IgD-negative memory B cell (primary cell): ENCODE data around the gene TYRP1. TPM values are rescaled to one million over a fixed set of nuclear protein-coding genes. Genes with fewer than 3 reads are reported as not detected.
"Not testable (repeated sequence)": the region's sequence is repeated elsewhere in the genome, so short reads cannot be mapped to it uniquely, and the experiment has no call there.

ENCODE experiments used
- H3K27ac Mint-ChIP-seq, 3 donors: one replicate each; pipeline ENCODE4 v1.8.0; 2020 to 2022; ENCODE audit warnings: mild to moderate bottlenecking in 3 of 3, mixed read lengths in 3 of 3, moderate library complexity in 1 of 3
- H3K27me3 Mint-ChIP-seq: one replicate; pipeline ENCODE4 v1.8.0; 2021; ENCODE audit warnings: mixed read lengths
- H3K36me3 Mint-ChIP-seq: one replicate; pipeline ENCODE4 v1.8.0; 2020; ENCODE audit warnings: mild to moderate bottlenecking, mixed read lengths
- H3K4me1 Mint-ChIP-seq, 3 donors: one replicate each; pipeline ENCODE4 v1.8.0; 2020 to 2022; ENCODE audit warnings: mixed read lengths in 3 of 3, mild to moderate bottlenecking in 1 of 3
- H3K4me3 Mint-ChIP-seq, 4 donors: one replicate each; pipeline ENCODE4 v1.8.0; 2020 to 2022; ENCODE audit warnings: mild to moderate bottlenecking in 4 of 4, mixed read lengths in 4 of 4, moderate library complexity in 3 of 4
- H3K9me3 Mint-ChIP-seq, 3 donors: one replicate each; pipeline ENCODE4 v1.8.0; 2020 to 2021; ENCODE audit warnings: mixed read lengths in 3 of 3, mild to moderate bottlenecking in 1 of 3
- polyA plus RNA-seq: library from polyadenylated mRNA; unstranded; fragments of 300-500 nt; fragmentation: Illumina TruSeq; gene quantifications from one replicate; pipeline ENCODE4 v1.2.3, GENCODE V29; 2021

Gene TYRP1, protein sequence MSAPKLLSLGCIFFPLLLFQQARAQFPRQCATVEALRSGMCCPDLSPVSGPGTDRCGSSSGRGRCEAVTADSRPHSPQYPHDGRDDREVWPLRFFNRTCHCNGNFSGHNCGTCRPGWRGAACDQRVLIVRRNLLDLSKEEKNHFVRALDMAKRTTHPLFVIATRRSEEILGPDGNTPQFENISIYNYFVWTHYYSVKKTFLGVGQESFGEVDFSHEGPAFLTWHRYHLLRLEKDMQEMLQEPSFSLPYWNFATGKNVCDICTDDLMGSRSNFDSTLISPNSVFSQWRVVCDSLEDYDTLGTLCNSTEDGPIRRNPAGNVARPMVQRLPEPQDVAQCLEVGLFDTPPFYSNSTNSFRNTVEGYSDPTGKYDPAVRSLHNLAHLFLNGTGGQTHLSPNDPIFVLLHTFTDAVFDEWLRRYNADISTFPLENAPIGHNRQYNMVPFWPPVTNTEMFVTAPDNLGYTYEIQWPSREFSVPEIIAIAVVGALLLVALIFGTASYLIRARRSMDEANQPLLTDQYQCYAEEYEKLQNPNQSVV
- not detected for polyA plus RNA-seq

DNA sequence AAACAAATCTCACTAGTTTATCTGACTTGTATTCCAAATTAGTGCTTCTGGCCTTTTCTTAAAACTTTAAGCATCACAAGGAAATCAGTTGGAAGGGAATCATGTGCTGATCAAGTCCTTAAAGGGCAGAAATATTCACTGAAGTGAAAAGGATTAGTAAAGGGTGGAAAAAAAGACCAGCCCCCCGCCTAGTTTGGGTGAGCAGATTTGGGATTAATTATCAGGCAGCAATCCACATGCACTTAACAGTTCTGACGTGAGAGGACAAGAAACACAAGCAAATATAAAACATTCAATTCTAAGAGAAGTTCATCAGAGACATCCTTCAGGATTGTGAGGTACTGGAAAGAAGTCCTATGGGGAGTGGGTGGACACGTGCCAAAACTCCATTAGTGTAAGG lies at the start of gene TYRP1:
Gene TYRP1, plus strand, starts transcription at position 245 of the 400 bp plus-strand sequence. CDS start 612 bp downstream, outside the sequence.
- H3K4me1 Mint-ChIP-seq = peaks cover 0 to 1% (median 0%) of the 10 kb centered on the region in 3 donors
- H3K27me3 Mint-ChIP-seq = no peaks in the 10 kb centered on the region
- no peaks in the 10 kb centered on the region for H3K36me3 Mint-ChIP-seq
- H3K27ac Mint-ChIP-seq = no peak within 1 kb of the TSS
- H3K4me3 Mint-ChIP-seq = no peak within 1 kb of the TSS
- H3K9me3 Mint-ChIP-seq = peaks cover 0 to 6% (median 6%) of the 10 kb centered on the region in 3 donors

GRCh38 chr9:12643686-12644085 lies 49.5 kb upstream of the TYRP1 start:
- Mint-ChIP-seq H3K36me3 (no peaks in the 10 kb centered on the region), H3K27ac (no peak overlapping the region), H3K4me3 (no peak overlapping the region), H3K9me3 (peaks cover 0 to 2% (median 0%) of the 10 kb centered on the region in 3 donors), H3K4me1 (no peaks in the 10 kb centered on the region), H3K27me3 (no peaks in the 10 kb centered on the region)

DNA sequence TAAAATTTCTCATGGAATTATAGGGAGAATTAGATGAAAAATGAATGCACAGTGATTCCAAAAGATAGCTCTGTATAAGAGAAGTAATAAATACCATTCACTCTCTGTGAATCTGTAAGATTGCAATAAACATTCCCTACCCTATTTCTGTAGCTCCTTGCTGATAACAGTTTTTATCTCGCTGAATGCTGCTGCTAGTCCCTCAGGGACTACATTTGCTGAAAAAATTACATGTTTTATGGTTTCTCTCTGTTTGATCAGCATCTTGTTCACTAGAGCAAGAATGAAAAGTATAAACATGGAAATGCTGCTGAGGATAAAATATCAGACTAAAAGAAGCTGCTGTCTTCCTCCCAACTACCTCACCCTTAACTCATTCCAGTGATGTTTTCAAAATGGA lies 44.3 kb upstream of the TYRP1 start:
- Mint-ChIP-seq H3K36me3 (no peaks in the 10 kb centered on the region), H3K9me3 (peaks cover 0 to 4% (median 2%) of the 10 kb centered on the region in 3 donors), H3K27me3 (no peaks in the 10 kb centered on the region), H3K4me1 (no peaks in the 10 kb centered on the region), H3K4me3 (no peak overlapping the region), H3K27ac (no peak overlapping the region)

DNA sequence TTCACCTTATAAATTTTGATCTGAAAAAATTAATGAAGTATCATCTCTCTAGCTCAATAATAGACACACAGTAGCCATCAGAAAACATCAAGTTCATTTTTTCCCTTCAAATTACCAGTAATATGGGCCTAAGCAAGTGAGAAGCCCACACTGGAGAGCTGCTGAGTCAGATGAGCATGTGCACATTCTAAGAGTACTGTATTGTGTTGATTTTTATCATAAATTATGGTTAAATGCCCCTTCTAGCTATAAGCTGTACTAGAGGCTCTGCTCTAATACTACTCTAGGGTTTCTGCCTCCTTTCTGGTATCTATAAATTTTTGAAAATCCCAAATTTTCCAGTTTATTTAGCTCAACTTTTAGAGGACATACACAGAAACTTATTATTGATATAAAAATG lies 42.1 kb upstream of the TYRP1 start:
- Mint-ChIP-seq H3K4me3 (no peak overlapping the region), H3K27me3 (no peaks in the 10 kb centered on the region), H3K4me1 (no peaks in the 10 kb centered on the region)

DNA sequence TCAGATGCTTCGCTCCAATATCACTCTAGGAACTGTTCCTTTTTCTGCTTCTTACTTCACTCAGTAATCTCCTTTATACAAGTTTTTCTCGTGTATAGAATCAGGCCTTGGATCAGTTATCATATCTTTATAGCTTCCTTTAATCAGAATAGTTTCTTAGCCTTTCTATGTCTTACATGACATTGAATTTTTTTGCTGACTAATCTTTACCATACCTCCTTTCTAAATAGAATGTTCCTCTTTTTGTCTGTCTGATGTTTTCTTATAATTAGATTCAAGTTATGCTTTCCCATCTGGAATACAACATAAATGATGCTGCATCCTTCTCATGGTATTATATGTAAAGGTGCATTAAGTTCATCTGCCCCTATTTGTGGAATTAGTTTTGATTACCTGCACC lies 40.2 kb upstream of the TYRP1 start:
- peaks cover 2 to 16% (median 2%) of the 10 kb centered on the region in 3 donors for H3K9me3 Mint-ChIP-seq
- no peaks in the 10 kb centered on the region for H3K4me1 Mint-ChIP-seq
- no peaks in the 10 kb centered on the region for H3K36me3 Mint-ChIP-seq
- H3K4me3 Mint-ChIP-seq = no peak overlapping the region
- H3K27ac Mint-ChIP-seq = no peak overlapping the region
- H3K27me3 Mint-ChIP-seq = no peaks in the 10 kb centered on the region

More for the DNA sequence above, 42.1 kb upstream of the TYRP1 start:
- Mint-ChIP-seq H3K27ac (no peak overlapping the region), H3K9me3 (peaks cover 2 to 12% (median 3%) of the 10 kb centered on the region in 3 donors), H3K36me3 (no peaks in the 10 kb centered on the region)

DNA sequence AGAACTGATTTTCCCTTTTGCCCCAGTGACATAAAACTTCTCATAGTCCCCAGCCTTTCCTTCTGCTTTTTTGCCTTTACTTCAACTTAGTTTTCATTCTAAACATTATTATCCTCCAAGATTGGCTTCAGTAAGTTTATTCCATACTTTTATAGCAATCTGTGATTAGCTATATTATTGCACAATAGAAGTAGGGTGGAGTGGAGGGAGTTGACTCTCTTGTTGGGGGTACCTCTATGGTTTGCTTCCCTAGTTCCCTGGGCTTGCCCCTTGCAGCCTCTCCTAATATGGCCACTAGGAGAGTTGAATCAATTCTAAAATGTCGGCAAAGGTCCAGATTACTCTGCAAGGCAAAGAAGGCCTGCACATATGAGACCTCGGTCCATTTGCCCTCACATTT lies 36.4 kb upstream of the TYRP1 start:
- Mint-ChIP-seq H3K4me3 (no peak overlapping the region), H3K27me3 (no peaks in the 10 kb centered on the region), H3K27ac (no peak overlapping the region), H3K4me1 (no peaks in the 10 kb centered on the region), H3K36me3 (no peaks in the 10 kb centered on the region), H3K9me3 (peaks cover 2 to 28% (median 2%) of the 10 kb centered on the region in 3 donors)

GRCh38 chr9:12657233-12657632 lies 36.0 kb upstream of the TYRP1 start:
- H3K36me3 Mint-ChIP-seq = no peaks in the 10 kb centered on the region
- no peaks in the 10 kb centered on the region for H3K27me3 Mint-ChIP-seq
- no peak overlapping the region for H3K27ac Mint-ChIP-seq
- H3K4me1 Mint-ChIP-seq = no peaks in the 10 kb centered on the region
- H3K9me3 Mint-ChIP-seq = peaks cover 2 to 27% (median 2%) of the 10 kb centered on the region in 3 donors
- H3K4me3 Mint-ChIP-seq = no peak overlapping the region

GRCh38 chr9:12657998-12658397 lies 35.2 kb upstream of the TYRP1 start:
- H3K27ac Mint-ChIP-seq = no peak overlapping the region
- no peaks in the 10 kb centered on the region for H3K36me3 Mint-ChIP-seq
- H3K4me1 Mint-ChIP-seq = no peaks in the 10 kb centered on the region
- peaks cover 2 to 27% (median 2%) of the 10 kb centered on the region in 3 donors for H3K9me3 Mint-ChIP-seq
- no peak overlapping the region for H3K4me3 Mint-ChIP-seq
- no peaks in the 10 kb centered on the region for H3K27me3 Mint-ChIP-seq

DNA sequence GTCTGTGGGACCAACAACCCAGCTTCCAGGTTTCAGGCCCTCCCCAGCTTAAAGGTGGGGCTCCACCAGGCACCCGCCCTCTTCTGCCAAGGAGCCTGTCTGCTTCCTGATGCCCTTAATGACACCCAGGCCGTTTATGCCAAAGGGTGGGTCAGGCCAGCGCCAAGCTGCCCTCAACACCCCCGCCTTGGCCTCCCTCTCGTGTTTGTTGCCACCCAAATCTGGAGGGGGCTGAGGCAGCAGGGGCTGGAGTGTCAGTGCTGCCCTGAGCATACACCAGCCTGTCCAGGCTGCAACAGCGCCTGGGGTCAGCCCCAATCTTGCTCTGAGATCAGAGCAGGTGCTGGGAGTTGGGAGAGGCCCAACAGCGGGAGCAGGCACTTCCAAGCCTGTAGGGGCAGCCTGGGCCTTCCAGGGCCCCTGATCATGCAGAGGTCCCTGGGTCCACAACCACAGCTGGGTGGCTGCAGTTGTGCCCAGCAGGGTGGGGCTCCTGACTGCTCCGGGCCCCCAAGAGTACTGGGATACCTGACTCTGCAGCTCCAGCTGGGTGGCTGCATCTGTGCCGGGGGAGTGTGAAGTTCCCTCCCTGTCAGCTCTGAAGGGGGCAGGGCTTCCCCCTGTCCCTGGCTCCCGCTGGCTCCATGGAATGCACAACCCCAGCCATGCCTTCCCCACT lies 34.5 kb upstream of the TYRP1 start:
- Mint-ChIP-seq H3K27me3 (no peaks in the 10 kb centered on the region), H3K4me3 (no peak overlapping the region), H3K9me3 (peaks cover 2 to 29% (median 2%) of the 10 kb centered on the region in 3 donors), H3K27ac (no peak overlapping the region), H3K36me3 (no peaks in the 10 kb centered on the region), H3K4me1 (no peaks in the 10 kb centered on the region)

- Mint-ChIP-seq H3K9me3 (peaks cover under 1 to 33% (median 2%) of the 10 kb centered on the region in 3 donors), H3K4me1 (no peaks in the 10 kb centered on the region), H3K4me3 (no peak overlapping the region), H3K27me3 (no peaks in the 10 kb centered on the region), H3K27ac (no peak overlapping the region), H3K36me3 (no peaks in the 10 kb centered on the region)
These were observed 34.0 kb upstream of the TYRP1 start for GRCh38 chr9:12659220-12659619.

GRCh38 chr9:12666813-12667212 lies 26.4 kb upstream of the TYRP1 start:
- Mint-ChIP-seq H3K36me3 (no peaks in the 10 kb centered on the region), H3K27me3 (no peaks in the 10 kb centered on the region), H3K4me1 (peaks cover 0 to 1% (median 0%) of the 10 kb centered on the region in 3 donors), H3K9me3 (peaks cover 0 to 18% (median 3%) of the 10 kb centered on the region in 3 donors), H3K27ac (no peak overlapping the region), H3K4me3 (no peak overlapping the region)

DNA sequence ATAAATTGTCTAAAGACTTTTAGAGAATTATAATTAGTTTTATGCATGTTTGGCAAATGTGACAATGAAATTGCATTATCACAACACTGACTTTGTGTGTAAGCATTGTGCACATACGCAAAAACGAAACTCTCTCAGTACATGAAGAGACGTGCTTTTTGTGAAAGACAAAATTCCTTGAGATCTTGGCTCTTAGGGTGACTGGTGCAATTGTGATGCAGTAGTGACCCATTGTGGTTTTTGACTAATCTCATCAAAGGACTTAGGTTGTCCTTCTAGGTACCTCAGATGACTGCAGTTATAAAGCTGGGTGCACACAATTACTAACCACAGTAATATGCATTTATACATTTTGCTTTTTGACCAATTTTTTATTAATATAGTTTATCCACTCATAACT lies 25.3 kb upstream of the TYRP1 start:
- Mint-ChIP-seq H3K27me3 (no peaks in the 10 kb centered on the region), H3K4me1 (peaks cover 0 to 1% (median 0%) of the 10 kb centered on the region in 3 donors), H3K27ac (no peak overlapping the region), H3K9me3 (peaks cover 0 to 18% (median 3%) of the 10 kb centered on the region in 3 donors), H3K36me3 (no peaks in the 10 kb centered on the region), H3K4me3 (no peak overlapping the region)

DNA sequence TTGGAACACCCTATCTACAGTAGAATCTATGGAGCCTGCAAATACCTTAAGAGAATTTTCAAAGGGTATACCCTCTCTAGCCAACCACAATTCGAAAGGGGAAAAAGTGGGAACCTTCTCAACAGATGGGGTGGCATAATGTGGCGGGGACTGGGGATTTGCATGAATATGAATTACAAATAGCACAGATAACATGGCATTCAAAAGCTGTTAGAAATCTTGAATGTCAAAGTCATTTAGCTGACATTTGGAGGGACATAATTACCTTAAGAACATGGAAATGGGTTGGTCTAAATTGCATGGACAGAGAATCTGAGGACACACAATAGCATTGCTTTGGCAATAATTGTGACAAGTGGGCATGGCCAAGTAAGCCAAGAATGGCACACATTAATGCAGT lies 23.2 kb upstream of the TYRP1 start:
- H3K9me3 Mint-ChIP-seq = peaks cover 0 to 7% (median 3%) of the 10 kb centered on the region in 3 donors
- H3K27me3 Mint-ChIP-seq = no peaks in the 10 kb centered on the region
- no peaks in the 10 kb centered on the region for H3K4me1 Mint-ChIP-seq
- H3K36me3 Mint-ChIP-seq = no peaks in the 10 kb centered on the region
- no peak overlapping the region for H3K27ac Mint-ChIP-seq
- H3K4me3 Mint-ChIP-seq = no peak overlapping the region

DNA sequence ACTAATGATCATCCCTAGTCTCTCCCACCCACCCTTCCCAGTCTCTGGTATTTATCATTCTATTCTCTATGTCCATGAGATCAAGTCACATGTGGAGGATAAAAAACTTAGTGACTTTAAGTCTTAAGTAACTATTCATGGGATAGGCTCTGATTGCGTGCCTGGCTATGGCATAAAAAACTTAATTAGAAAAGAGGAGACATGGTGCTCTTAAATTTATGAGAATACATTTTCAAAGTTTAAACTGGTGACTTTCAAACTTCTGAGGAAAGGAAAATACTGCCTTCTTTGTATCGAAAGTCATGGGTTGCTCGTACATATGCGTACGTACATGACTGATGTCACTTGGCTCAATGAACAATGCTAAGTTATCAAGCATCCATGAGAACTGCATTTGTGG lies 18.2 kb upstream of the TYRP1 start:
- Mint-ChIP-seq H3K27me3 (no peaks in the 10 kb centered on the region), H3K4me3 (no peak overlapping the region), H3K9me3 (peaks cover 3 to 4% (median 3%) of the 10 kb centered on the region in 3 donors), H3K4me1 (no peaks in the 10 kb centered on the region), H3K36me3 (no peaks in the 10 kb centered on the region), H3K27ac (no peak overlapping the region)

DNA sequence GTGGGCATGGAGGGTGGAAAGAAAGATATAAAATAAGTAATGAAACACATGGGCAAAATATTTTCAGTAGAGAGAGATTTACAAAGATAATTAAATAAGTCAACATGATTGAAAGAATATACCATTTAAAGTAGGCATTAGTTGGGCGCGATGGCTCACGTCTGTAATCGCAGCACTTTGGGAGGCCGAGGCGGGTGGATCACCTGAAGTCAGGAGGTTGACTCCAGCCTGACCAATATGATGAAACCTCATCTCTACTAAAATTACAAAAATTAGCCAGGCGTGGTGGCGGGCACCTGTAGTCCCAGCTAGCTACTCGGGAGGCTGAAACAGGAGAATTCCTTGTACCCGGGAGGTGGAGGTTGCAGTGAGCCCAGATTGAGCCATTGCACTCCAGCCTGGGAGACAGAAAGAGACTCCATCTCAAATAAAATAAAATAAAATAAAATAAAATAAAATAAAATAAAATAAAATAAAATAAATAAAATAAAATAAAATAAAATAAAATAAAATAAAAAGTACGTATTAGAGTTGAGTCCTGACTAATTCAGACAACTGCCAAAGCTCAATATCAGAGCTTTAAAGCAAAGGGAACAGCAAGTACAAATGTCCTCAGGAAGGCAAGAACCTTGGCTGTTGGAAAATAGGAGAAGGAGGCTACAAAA lies 15.6 kb upstream of the TYRP1 start:
- H3K9me3 Mint-ChIP-seq, H3K27ac Mint-ChIP-seq, H3K36me3 Mint-ChIP-seq, H3K4me3 Mint-ChIP-seq, H3K27me3 Mint-ChIP-seq, H3K4me1 Mint-ChIP-seq: not testable (repeated sequence)
